H9 (cell line): ENCODE measurements around the gene NBPF20. TPM values are rescaled to one million over a fixed set of nuclear protein-coding genes. Genes with fewer than 3 reads are reported as not detected.
A peak's percentile ranks its signal among the peaks of the same experiment; 100 is the strongest.
"Not testable (repeated sequence)": the region's sequence is repeated elsewhere in the genome, so short reads cannot be mapped to it uniquely, and the experiment has no call there.

Source experiments
- DNase-seq: peaks from one replicate; pipeline ENCODE4 v3.0.0-alpha.2; 2017
- H2AFZ ChIP-seq: one replicate; pipeline ENCODE4 v1.6.1; 2013; ENCODE audit warnings: mild to moderate bottlenecking, low read length, control low read depth, moderate library complexity
- H2AK5ac ChIP-seq: 2 replicates; pipeline ENCODE4 v1.6.1; 2013; ENCODE audit warnings: low read length, control low read depth, mixed read lengths; ENCODE audit not compliant: insufficient read length
- H2BK120ac ChIP-seq: one replicate; pipeline ENCODE4 v1.6.1; 2013; ENCODE audit warnings: low read depth, mild to moderate bottlenecking, low read length, control low read depth, inconsistent platforms; ENCODE audit not compliant: poor library complexity, severe bottlenecking
- H2BK12ac ChIP-seq: 2 replicates; pipeline ENCODE4 v1.6.1; 2013; ENCODE audit warnings: low read length, control low read depth, mixed read lengths, low read depth; ENCODE audit not compliant: insufficient read length
- H2BK15ac ChIP-seq: 2 replicates; pipeline ENCODE4 v1.6.1; 2013; ENCODE audit warnings: low read depth, low read length, control low read depth
- H2BK20ac ChIP-seq: one replicate; pipeline ENCODE4 v1.6.1; 2013; ENCODE audit warnings: low read depth, mild to moderate bottlenecking, low read length, control low read depth, inconsistent platforms; ENCODE audit not compliant: poor library complexity, severe bottlenecking
- H2BK5ac ChIP-seq: 2 replicates; pipeline ENCODE4 v1.6.1; 2013; ENCODE audit warnings: low read length, control low read depth, mixed read lengths; ENCODE audit not compliant: insufficient read length
- H3K14ac ChIP-seq: 2 replicates; pipeline ENCODE4 v1.6.1; 2013; ENCODE audit warnings: low read length, control low read depth; ENCODE audit not compliant: insufficient read depth
- H3K18ac ChIP-seq: 2 replicates; pipeline ENCODE4 v1.6.1; 2013; ENCODE audit warnings: low read depth, mild to moderate bottlenecking, mixed read lengths, low read length, control low read depth; ENCODE audit not compliant: insufficient read length
- H3K23ac ChIP-seq: 2 replicates; pipeline ENCODE4 v1.6.1; 2013; ENCODE audit warnings: low read length, control low read depth, mixed read lengths, low read depth; ENCODE audit not compliant: insufficient read length
- H3K23me2 ChIP-seq: 2 replicates; pipeline ENCODE4 v1.6.1; 2013; ENCODE audit warnings: low read depth, mild to moderate bottlenecking, mixed read lengths, low read length, control low read depth; ENCODE audit not compliant: insufficient read length, poor library complexity, severe bottlenecking
- H3K27ac ChIP-seq: 2 replicates; pipeline ENCODE4 v1.5.1; 2013; ENCODE audit warnings: low read length, control low read depth, mixed read lengths, low read depth; ENCODE audit not compliant: insufficient read length
- H3K27me3 ChIP-seq: 2 replicates; pipeline ENCODE4 v1.6.1; 2013; ENCODE audit warnings: low read length, control low read depth, inconsistent platforms; ENCODE audit not compliant: insufficient read depth
- H3K4ac ChIP-seq: 2 replicates; pipeline ENCODE4 v1.6.1; 2013; ENCODE audit warnings: low read depth, mild to moderate bottlenecking, control low read depth, inconsistent platforms, low read length, moderate library complexity
- H3K4me1 ChIP-seq: 2 replicates; pipeline ENCODE4 v1.6.1; 2013; ENCODE audit warnings: low read length, control low read depth, inconsistent platforms; ENCODE audit not compliant: insufficient read depth
- H3K4me2 ChIP-seq: 2 replicates; pipeline ENCODE4 v1.6.1; 2013; ENCODE audit warnings: low read length, control low read depth, mixed read lengths; ENCODE audit not compliant: insufficient read length, insufficient read depth
- H3K56ac ChIP-seq: 2 replicates; pipeline ENCODE4 v1.6.1; 2013; ENCODE audit warnings: low read depth, mild to moderate bottlenecking, mixed read lengths, low read length, control low read depth; ENCODE audit not compliant: insufficient read length
- H3K79me1 ChIP-seq: 2 replicates; pipeline ENCODE4 v1.6.1; 2013; ENCODE audit warnings: low read depth, mild to moderate bottlenecking, moderate library complexity, low read length, control low read depth, inconsistent platforms; ENCODE audit not compliant: insufficient read depth, poor library complexity, severe bottlenecking
- H3K79me2 ChIP-seq: 2 replicates; pipeline ENCODE4 v1.6.1; 2013; ENCODE audit warnings: low read length, control low read depth, inconsistent platforms; ENCODE audit not compliant: insufficient read depth
- H3K9ac ChIP-seq: 2 replicates; pipeline ENCODE4 v1.6.1; 2013; ENCODE audit warnings: low read length, control low read depth, mixed read lengths; ENCODE audit not compliant: insufficient read length; ENCODE audit errors: extremely low read depth
- H3K9me3 ChIP-seq: one replicate; pipeline ENCODE4 v1.6.1; 2013; ENCODE audit warnings: low read depth, low read length, inconsistent platforms; ENCODE audit not compliant: control insufficient read depth
- H3T11ph ChIP-seq: one replicate; pipeline ENCODE4 v1.6.1; 2013; ENCODE audit warnings: mild to moderate bottlenecking, low read length, control low read depth, inconsistent platforms
- H4K20me1 ChIP-seq: one replicate; pipeline ENCODE4 v1.6.1; 2013; ENCODE audit not compliant: control insufficient read depth, insufficient read length, insufficient read depth
- H4K5ac ChIP-seq: 2 replicates; pipeline ENCODE4 v1.6.1; 2013; ENCODE audit warnings: low read depth, mild to moderate bottlenecking, mixed read lengths, low read length, control low read depth; ENCODE audit not compliant: insufficient read length
- H4K8ac ChIP-seq: replicated peaks from 2 replicates; pipeline ENCODE4 v1.6.1; 2013; ENCODE audit warnings: low read length, control low read depth, mixed read lengths, low read depth; ENCODE audit not compliant: insufficient read length
- H4K91ac ChIP-seq: 2 replicates; pipeline ENCODE4 v1.6.1; 2013; ENCODE audit warnings: low read depth, mild to moderate bottlenecking, moderate library complexity, mixed read lengths, low read length, control low read depth; ENCODE audit not compliant: insufficient read length
- H3K27ac Mint-ChIP-seq, 3 experiments: 2 replicates in 2 of 3; 3 replicates in 1 of 3; pipeline ENCODE4 v1.8.0; 2020 to 2021; ENCODE audit warnings: mixed read lengths in 3 of 3, mild to moderate bottlenecking in 1 of 3, moderate library complexity in 1 of 3
- H3K27me3 Mint-ChIP-seq: 2 replicates; pipeline ENCODE4 v1.8.0; 2021; ENCODE audit warnings: low read depth, mild to moderate bottlenecking, moderate library complexity, mixed read lengths
- H3K36me3 Mint-ChIP-seq, 3 experiments: 2 replicates in 2 of 3; 3 replicates in 1 of 3; pipeline ENCODE4 v1.8.0; 2020 to 2021; ENCODE audit warnings: low read depth in 3 of 3, mixed read lengths in 3 of 3; ENCODE audit not compliant: insufficient read depth in 1 of 3
- H3K4me1 Mint-ChIP-seq, 2 experiments: 2 replicates each; pipeline ENCODE4 v1.8.0; 2020; ENCODE audit warnings: mixed read lengths in 2 of 2
- H3K4me3 Mint-ChIP-seq, 2 experiments: 2 replicates in 1 of 2; 3 replicates in 1 of 2; pipeline ENCODE4 v1.8.0; 2020 to 2021; ENCODE audit warnings: mild to moderate bottlenecking in 2 of 2, mixed read lengths in 2 of 2, moderate library complexity in 1 of 2
- H3K9me3 Mint-ChIP-seq, 2 experiments: 2 replicates in 1 of 2; 3 replicates in 1 of 2; pipeline ENCODE4 v1.8.0; 2020; ENCODE audit warnings: mild to moderate bottlenecking in 2 of 2, mixed read lengths in 2 of 2, moderate library complexity in 1 of 2
- CTCF ChIP-seq: fragments of 200-600 bp; sonication (generic); conservative IDR thresholded peaks from 3 replicates; pipeline ENCODE4 v1.8.0; 2021; ENCODE audit warnings: antibody characterized with exemption, mild to moderate bottlenecking
- WGBS: extraction: QIAGEN DNeasy Blood & Tissue Kit; methylation state at CpG from one replicate; pipeline ENCODE4 v1.1.7; 2013; ENCODE audit warnings: missing lambda C conversion rate, low lambda C conversion rate, mixed read lengths; ENCODE audit not compliant: insufficient read length; ENCODE audit errors: extremely low coverage; 5-methylcytosine and 5-hydroxymethylcytosine counted together
- total RNA-seq: library from RNA; stranded (reverse); gene quantifications from 2 replicates; pipeline ENCODE4 v1.2.1, GENCODE V29; 2021

Gene NBPF20
- total RNA-seq, 1 experiment from 2014 or later, result 0.28 TPM

- peak overlapping the region; percentile 62 to 86 for H3K4me3 Mint-ChIP-seq
- H3K4me2 ChIP-seq, result peak overlapping the region; percentile 54
Observed at GRCh38 chr1:145431363-145432256, 6.2 kb upstream of the NBPF20 start.

GRCh38 chr1:145430830-145431229 is 5.4 kb upstream of the NBPF20 start:
- not testable (repeated sequence) for H2BK12ac ChIP-seq
- no CpG with 5 or more reads among the region's 15 CpGs for WGBS

More at GRCh38 chr1:145431363-145432256, 6.2 kb upstream of the NBPF20 start:
- peak; percentile 31 for DNase-seq
- WGBS, result no CpG with 5 or more reads among the region's 61 CpGs
- not testable (repeated sequence) for H3K23me2 ChIP-seq, H3K9ac ChIP-seq, H2AFZ ChIP-seq, H3K79me1 ChIP-seq, H4K5ac ChIP-seq, H4K91ac ChIP-seq, H3T11ph ChIP-seq, H4K20me1 ChIP-seq, H3K23ac ChIP-seq, H3K4me1 Mint-ChIP-seq, H3K9me3 ChIP-seq, H2AK5ac ChIP-seq, H2BK20ac ChIP-seq, H3K79me2 ChIP-seq, H3K27ac Mint-ChIP-seq, H3K4me1 ChIP-seq, H2BK15ac ChIP-seq, H3K14ac ChIP-seq, H2BK120ac ChIP-seq, H3K9me3 Mint-ChIP-seq, H3K18ac ChIP-seq, H3K36me3 Mint-ChIP-seq, H3K4ac ChIP-seq, H4K8ac ChIP-seq, H3K27ac ChIP-seq, H2BK12ac ChIP-seq, H3K56ac ChIP-seq, H2BK5ac ChIP-seq
- peaks cover 25% of the 10 kb centered on the region for H3K27me3 ChIP-seq
- TF ChIP-seq CTCF, result peak; percentile 29; the same call in 2 of the 3 replicates
- H3K27me3 Mint-ChIP-seq, result peaks cover 78% of the 10 kb centered on the region

More at GRCh38 chr1:145430830-145431229, 5.4 kb upstream of the NBPF20 start:
- H2AFZ ChIP-seq, H3K56ac ChIP-seq, H3K27ac Mint-ChIP-seq, H3K4ac ChIP-seq, H3K79me2 ChIP-seq, H4K5ac ChIP-seq, H2BK5ac ChIP-seq, H2BK15ac ChIP-seq, H4K20me1 ChIP-seq, H2BK20ac ChIP-seq, H3K4me1 Mint-ChIP-seq, H3T11ph ChIP-seq, H2AK5ac ChIP-seq, H4K91ac ChIP-seq, H3K79me1 ChIP-seq, H3K18ac ChIP-seq, H3K4me1 ChIP-seq, H3K36me3 Mint-ChIP-seq, H3K9me3 Mint-ChIP-seq, H3K23me2 ChIP-seq, H3K9ac ChIP-seq, H3K27ac ChIP-seq, H3K9me3 ChIP-seq, H4K8ac ChIP-seq, H3K23ac ChIP-seq, DNase-seq, H2BK120ac ChIP-seq, H3K14ac ChIP-seq: not testable (repeated sequence)
- peak overlapping the region; percentile 62 to 77 for H3K4me3 Mint-ChIP-seq
- peaks cover 83% of the 10 kb centered on the region for H3K27me3 Mint-ChIP-seq
- peak overlapping the region; percentile 54 for H3K4me2 ChIP-seq
- peaks cover 25% of the 10 kb centered on the region for H3K27me3 ChIP-seq
